Nephron progenitor cell (in vitro differentiated cells): ENCODE measurements around the gene ROS1.

Source experiments
- DNase-seq: peaks from one replicate; pipeline ENCODE4 v3.0.0; 2021
- H3K27ac Mint-ChIP-seq: 2 replicates; pipeline ENCODE4 v1.8.0; 2021; ENCODE audit warnings: mild to moderate bottlenecking, moderate library complexity, mixed read lengths
- H3K27me3 Mint-ChIP-seq: 2 replicates; pipeline ENCODE4 v1.8.0; 2021; ENCODE audit warnings: mild to moderate bottlenecking, low read depth, mixed read lengths; ENCODE audit not compliant: poor library complexity
- H3K36me3 Mint-ChIP-seq: 2 replicates; pipeline ENCODE4 v1.8.0; 2021; ENCODE audit warnings: low read depth, mixed read lengths
- H3K4me1 Mint-ChIP-seq: 2 replicates; pipeline ENCODE4 v1.8.0; 2021; ENCODE audit warnings: mixed read lengths
- H3K4me3 Mint-ChIP-seq: 2 replicates; pipeline ENCODE4 v1.8.0; 2021; ENCODE audit warnings: mild to moderate bottlenecking, moderate library complexity, mixed read lengths
- H3K9me3 Mint-ChIP-seq: 2 replicates; pipeline ENCODE4 v1.8.0; 2021; ENCODE audit warnings: mild to moderate bottlenecking, moderate library complexity, mixed read lengths
- TF ChIP-seq, protein P1 (sequence below): fragments of 200-600 bp; sonication (generic); IDR thresholded peaks from 2 replicates; pipeline ENCODE4 v1.5.0; 2021; ENCODE audit warnings: antibody characterized with exemption

Gene ROS1

DNA sequence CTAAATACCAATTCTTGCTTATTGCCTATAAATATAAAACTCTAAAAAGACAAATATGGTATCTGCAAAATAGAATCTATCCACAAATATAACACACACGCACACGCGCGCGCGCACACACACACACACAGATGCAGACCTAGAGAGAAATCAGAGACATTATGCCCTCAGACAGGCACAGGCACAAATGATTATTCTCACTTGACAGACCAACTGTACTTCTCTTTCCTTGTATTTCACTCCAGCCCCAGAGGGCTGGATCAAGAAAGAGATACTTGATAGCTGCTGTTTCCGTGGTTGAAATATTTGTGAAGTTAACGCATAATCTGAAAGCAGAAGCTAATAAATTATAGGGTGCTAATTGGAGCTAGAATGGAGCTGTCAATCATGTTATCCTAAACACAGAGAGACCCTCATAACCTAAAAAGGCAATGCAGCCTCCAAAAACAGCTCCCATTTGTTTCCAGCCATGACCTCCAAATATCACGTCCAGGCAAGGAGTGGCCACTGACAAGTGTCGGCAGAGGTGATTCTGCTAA, 148.9 kb downstream of the ROS1 start:
- H3K27me3 Mint-ChIP-seq = peaks cover 51% of the 10 kb centered on the region
- H3K4me1 Mint-ChIP-seq = no peaks in the 10 kb centered on the region

DNA sequence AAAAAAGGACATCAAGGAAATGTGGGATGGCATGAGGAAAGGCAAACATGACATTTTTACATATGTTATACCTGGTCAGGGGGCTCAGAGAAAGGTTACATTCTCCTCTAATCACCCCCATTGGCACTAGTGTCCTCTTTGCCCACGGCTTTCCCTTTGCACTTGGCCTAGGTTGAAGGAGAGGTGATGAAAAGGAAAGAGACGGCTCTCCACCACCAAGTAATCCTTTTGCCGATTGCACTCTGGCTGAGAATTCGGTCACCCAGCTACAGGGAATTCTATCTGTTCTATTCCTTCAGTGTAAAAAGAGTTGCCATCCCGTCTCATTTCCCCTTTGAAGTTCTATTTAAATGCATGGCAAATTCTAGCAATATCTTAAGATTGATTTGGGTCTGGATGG, 150.0 kb downstream of the ROS1 start:
- H3K27me3 Mint-ChIP-seq = peaks cover 61% of the 10 kb centered on the region
- TF ChIP-seq, protein P1, sequence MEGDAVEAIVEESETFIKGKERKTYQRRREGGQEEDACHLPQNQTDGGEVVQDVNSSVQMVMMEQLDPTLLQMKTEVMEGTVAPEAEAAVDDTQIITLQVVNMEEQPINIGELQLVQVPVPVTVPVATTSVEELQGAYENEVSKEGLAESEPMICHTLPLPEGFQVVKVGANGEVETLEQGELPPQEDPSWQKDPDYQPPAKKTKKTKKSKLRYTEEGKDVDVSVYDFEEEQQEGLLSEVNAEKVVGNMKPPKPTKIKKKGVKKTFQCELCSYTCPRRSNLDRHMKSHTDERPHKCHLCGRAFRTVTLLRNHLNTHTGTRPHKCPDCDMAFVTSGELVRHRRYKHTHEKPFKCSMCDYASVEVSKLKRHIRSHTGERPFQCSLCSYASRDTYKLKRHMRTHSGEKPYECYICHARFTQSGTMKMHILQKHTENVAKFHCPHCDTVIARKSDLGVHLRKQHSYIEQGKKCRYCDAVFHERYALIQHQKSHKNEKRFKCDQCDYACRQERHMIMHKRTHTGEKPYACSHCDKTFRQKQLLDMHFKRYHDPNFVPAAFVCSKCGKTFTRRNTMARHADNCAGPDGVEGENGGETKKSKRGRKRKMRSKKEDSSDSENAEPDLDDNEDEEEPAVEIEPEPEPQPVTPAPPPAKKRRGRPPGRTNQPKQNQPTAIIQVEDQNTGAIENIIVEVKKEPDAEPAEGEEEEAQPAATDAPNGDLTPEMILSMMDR = no peak
- no peak for DNase-seq
- no peaks in the 10 kb centered on the region for H3K9me3 Mint-ChIP-seq
- H3K36me3 Mint-ChIP-seq = no peaks in the 10 kb centered on the region
- H3K27ac Mint-ChIP-seq = no peak overlapping the region
- H3K4me3 Mint-ChIP-seq = no peak overlapping the region
- H3K4me1 Mint-ChIP-seq = no peaks in the 10 kb centered on the region

More for the DNA sequence above, 148.9 kb downstream of the ROS1 start:
- no peaks in the 10 kb centered on the region for H3K36me3 Mint-ChIP-seq
- H3K9me3 Mint-ChIP-seq = no peaks in the 10 kb centered on the region
- TF ChIP-seq, protein P1 = no peak
- H3K4me3 Mint-ChIP-seq = no peak overlapping the region
- no peak for DNase-seq
- H3K27ac Mint-ChIP-seq = no peak overlapping the region

DNA sequence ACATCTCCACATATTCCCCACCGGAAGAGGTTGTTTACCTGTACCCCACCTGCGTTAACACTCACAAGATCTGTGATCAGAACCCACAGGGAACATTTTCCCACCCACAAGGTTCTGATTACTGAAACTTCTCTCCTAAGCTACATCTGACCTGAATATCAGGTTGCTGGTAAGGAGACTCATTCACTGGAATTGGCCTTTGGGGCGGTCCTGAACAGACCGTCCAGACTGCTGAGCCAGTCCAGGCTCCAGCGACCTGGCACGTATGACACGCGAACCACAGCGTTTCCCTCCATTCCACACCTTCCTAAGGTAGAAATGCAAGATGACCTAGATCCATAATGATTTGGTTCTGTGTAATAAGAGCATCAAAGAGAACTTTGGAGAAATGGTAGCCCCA, 150.5 kb downstream of the ROS1 start:
- H3K4me1 Mint-ChIP-seq = no peaks in the 10 kb centered on the region
- no peaks in the 10 kb centered on the region for H3K9me3 Mint-ChIP-seq
- H3K4me3 Mint-ChIP-seq = no peak overlapping the region
- H3K27me3 Mint-ChIP-seq = peaks cover 63% of the 10 kb centered on the region
- TF ChIP-seq, protein P1 = no peak
- no peak overlapping the region for H3K27ac Mint-ChIP-seq
- no peaks in the 10 kb centered on the region for H3K36me3 Mint-ChIP-seq
- no peak for DNase-seq

DNA sequence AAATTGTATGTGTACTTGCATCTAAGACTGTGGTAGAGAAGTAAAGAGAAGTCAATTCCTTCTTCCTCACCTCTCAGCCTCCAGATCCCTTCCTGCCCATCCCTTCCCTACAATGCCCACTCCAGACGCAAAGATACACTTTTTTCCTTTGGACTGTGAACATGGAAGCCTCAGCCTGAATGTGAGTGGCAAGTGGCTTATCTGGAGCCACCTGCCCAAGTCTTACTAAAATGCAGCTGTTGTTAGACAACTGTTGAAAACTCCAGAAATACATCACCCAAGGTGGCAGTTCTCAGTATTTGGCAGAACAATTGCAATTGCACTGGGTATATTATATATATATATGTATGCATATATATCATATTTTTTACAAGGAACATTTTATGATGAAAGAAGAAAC, 152.9 kb downstream of the ROS1 start:
- H3K4me3 Mint-ChIP-seq = no peak overlapping the region
- no peaks in the 10 kb centered on the region for H3K36me3 Mint-ChIP-seq
- peaks cover 5% of the 10 kb centered on the region for H3K4me1 Mint-ChIP-seq
- TF ChIP-seq, protein P1 = no peak
- peaks cover 84% of the 10 kb centered on the region for H3K27me3 Mint-ChIP-seq
- no peaks in the 10 kb centered on the region for H3K9me3 Mint-ChIP-seq
- H3K27ac Mint-ChIP-seq = no peak overlapping the region
- DNase-seq = no peak

DNA sequence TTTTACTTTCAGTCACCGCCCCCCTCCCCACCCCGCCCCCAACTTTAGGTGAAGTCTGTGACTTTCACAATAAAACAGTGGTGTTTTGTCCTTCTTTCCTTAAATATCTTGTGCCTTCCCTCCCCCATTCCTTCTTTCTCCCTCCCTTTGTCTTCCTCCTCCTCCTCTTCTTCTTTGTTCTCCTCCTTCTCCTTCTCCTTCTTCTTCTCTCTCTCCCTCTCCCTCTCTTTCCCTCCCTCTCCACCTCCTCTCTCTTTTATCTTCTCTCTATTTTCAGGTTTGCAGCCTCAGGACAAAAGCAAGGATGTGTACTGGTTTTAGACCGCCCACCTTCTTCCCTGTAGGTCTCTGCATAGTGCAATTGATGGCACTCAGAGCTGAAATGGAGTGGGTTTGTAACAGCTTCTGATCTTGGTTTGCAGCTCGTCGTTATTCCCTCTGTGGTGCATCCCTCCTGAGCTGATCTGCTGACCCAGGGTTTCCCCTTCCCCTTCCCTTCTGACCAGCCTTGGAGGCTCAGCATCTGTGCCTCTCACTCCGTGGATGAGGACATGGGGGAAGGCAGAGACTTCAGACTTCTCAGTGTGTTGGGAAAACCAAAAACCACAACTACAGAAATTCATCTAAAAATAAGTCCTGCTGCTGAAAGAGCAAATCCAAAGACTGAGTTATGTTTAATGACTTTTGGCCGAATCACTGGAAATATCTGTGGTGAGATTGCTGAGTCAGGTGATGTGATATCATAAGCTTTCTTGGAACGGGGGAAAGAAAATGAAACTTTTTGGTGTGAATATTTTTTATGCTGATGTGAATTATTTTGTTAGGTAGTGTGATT, 153.5 kb downstream of the ROS1 start:
- no peak for DNase-seq
- H3K27ac Mint-ChIP-seq = no peak overlapping the region
- no peaks in the 10 kb centered on the region for H3K36me3 Mint-ChIP-seq
- TF ChIP-seq, protein P1 = no peak
- peaks cover 91% of the 10 kb centered on the region for H3K27me3 Mint-ChIP-seq
- no peaks in the 10 kb centered on the region for H3K9me3 Mint-ChIP-seq
- no peak overlapping the region for H3K4me3 Mint-ChIP-seq
- peaks cover 5% of the 10 kb centered on the region for H3K4me1 Mint-ChIP-seq
